ENCODE measurements around the gene EXD3.

Gene EXD3

GRCh38 chr9:137437691-137438590, 15.0 kb upstream of the EXD3 start:
- no peak for TF ChIP-seq CTCF (IDR thresholded peaks at IDR 0.05; ENCODE audit: borderline replicate concordance, control extremely low read depth, extremely low read depth, insufficient read depth, missing control alignments)
- in situ Hi-C loops (cut with MboI; ENCODE audit: low sequenced_read_pairs, unreplicated experiment) = no loop called here
- no peak for DNase-seq (ENCODE audit: low spot score)

GRCh38 chr9:137436761-137437600, 14.0 kb upstream of the EXD3 start:
- DNase-seq (ENCODE audit: low spot score) = no peak
- no peak for TF ChIP-seq CTCF (IDR thresholded peaks at IDR 0.05; ENCODE audit: borderline replicate concordance, control extremely low read depth, extremely low read depth, insufficient read depth, missing control alignments)
- in situ Hi-C loops (cut with MboI; ENCODE audit: low sequenced_read_pairs, unreplicated experiment) = no loop called here

- TF ChIP-seq CTCF (IDR thresholded peaks at IDR 0.05; ENCODE audit: borderline replicate concordance, control extremely low read depth, extremely low read depth, insufficient read depth, missing control alignments) = no peak
- DNase-seq (ENCODE audit: low spot score) = no peak
- in situ Hi-C loops (cut with MboI; ENCODE audit: low sequenced_read_pairs, unreplicated experiment) = no loop called here
Observed at GRCh38 chr9:137435980-137436760, 13.2 kb upstream of the EXD3 start.

- no peak for DNase-seq (ENCODE audit: low spot score)
- in situ Hi-C loops (cut with MboI; ENCODE audit: low sequenced_read_pairs, unreplicated experiment) = no loop called here
- TF ChIP-seq CTCF (IDR thresholded peaks at IDR 0.05; ENCODE audit: borderline replicate concordance, control extremely low read depth, extremely low read depth, insufficient read depth, missing control alignments) = no peak
Observed at GRCh38 chr9:137435381-137435891, 12.5 kb upstream of the EXD3 start.

GRCh38 chr9:137434498-137435380, 11.8 kb upstream of the EXD3 start:
- no peak for TF ChIP-seq CTCF (IDR thresholded peaks at IDR 0.05; ENCODE audit: borderline replicate concordance, control extremely low read depth, extremely low read depth, insufficient read depth, missing control alignments)
- no peak for DNase-seq (ENCODE audit: low spot score)
- in situ Hi-C loops (cut with MboI; ENCODE audit: low sequenced_read_pairs, unreplicated experiment) = no loop called here
